IMR-90 (cell line): ENCODE data around the gene MYPN. TPM values are rescaled to one million over a fixed set of nuclear protein-coding genes. Genes with fewer than 3 reads are reported as not detected.
A peak's percentile ranks its signal among the peaks of the same experiment; 100 is the strongest.

Experiments used
- ATAC-seq: fragments of 200-7000 bp; cut with Tn5 transposase; 2 replicates; pipeline ENCODE4 v1.9.1; 2020; ENCODE audit warnings: low read depth, mild to moderate bottlenecking, moderate library complexity
- BruUV-seq: library from RNA; stranded (reverse); fragments of 400-500 nt; replicated peaks from 2 replicates; lab custom pipeline; 2021; lab: Mats Ljungman, UMichigan
- CTCF ChIA-PET: fragments of 300-600 bp; formaldehyde crosslinking; extraction: SDS; loops from one replicate; lab custom pipeline; 2021; ENCODE audit warnings: antibody characterized with exemption; lab: Yijun Ruan, JAX
- POLR2A ChIA-PET: fragments of 300-600 bp; sonication (Branson Sonifier 250); formaldehyde crosslinking; loops from one replicate; lab custom pipeline; 2022; ENCODE audit warnings: antibody characterized with exemption; ENCODE audit not compliant: unreplicated experiment; lab: Charles Lee
- DNase-seq: peaks from one replicate; pipeline ENCODE4 v3.0.0; 2013
- H2AFZ ChIP-seq: replicated peaks from 2 replicates; pipeline ENCODE3; 2013; ENCODE audit warnings: low read length, mild to moderate bottlenecking; ENCODE audit not compliant: poor library complexity
- H2AK5ac ChIP-seq: 2 replicates; pipeline ENCODE4 v1.6.1; 2013; ENCODE audit warnings: low read depth, low read length, inconsistent platforms
- H2AK9ac ChIP-seq: replicated peaks from 2 replicates; pipeline ENCODE3; 2013; ENCODE audit warnings: mild to moderate bottlenecking, low read depth, low read length, moderate library complexity; ENCODE audit not compliant: poor library complexity
- H2BK120ac ChIP-seq: 2 replicates; pipeline ENCODE4 v1.6.1; 2013; ENCODE audit warnings: low read depth, low read length, inconsistent platforms
- H2BK15ac ChIP-seq: 3 replicates; pipeline ENCODE4 v1.6.1; 2013; ENCODE audit warnings: low read depth, low read length, inconsistent platforms
- H2BK20ac ChIP-seq: 2 replicates; pipeline ENCODE4 v1.6.1; 2013; ENCODE audit warnings: low read depth, mild to moderate bottlenecking, inconsistent platforms, low read length, moderate library complexity
- H2BK5ac ChIP-seq: 2 replicates; pipeline ENCODE4 v1.6.1; 2013; ENCODE audit warnings: mild to moderate bottlenecking, low read depth, low read length, inconsistent platforms; ENCODE audit not compliant: poor library complexity, severe bottlenecking
- H3K14ac ChIP-seq: replicated peaks from 2 replicates; pipeline ENCODE4 v1.6.1; 2013; ENCODE audit warnings: low read depth, low read length, inconsistent platforms
- H3K18ac ChIP-seq: 2 replicates; pipeline ENCODE4 v1.6.1; 2013; ENCODE audit warnings: low read depth, low read length, control low read depth
- H3K23ac ChIP-seq: 2 replicates; pipeline ENCODE4 v1.6.1; 2013; ENCODE audit warnings: low read depth, low read length, inconsistent platforms
- H3K27ac ChIP-seq: 2 replicates; pipeline ENCODE4 v1.5.1; 2013; ENCODE audit warnings: mild to moderate bottlenecking, control low read depth, low read length; ENCODE audit not compliant: insufficient read depth
- H3K27me3 ChIP-seq: 2 replicates; pipeline ENCODE4 v1.6.1; 2013; ENCODE audit warnings: low read length; ENCODE audit not compliant: control insufficient read depth, insufficient read depth
- H3K36me3 ChIP-seq: 2 replicates; pipeline ENCODE4 v1.6.1; 2013; ENCODE audit warnings: low read length, mixed read lengths; ENCODE audit not compliant: control insufficient read depth, insufficient read depth
- H3K4ac ChIP-seq: 2 replicates; pipeline ENCODE4 v1.6.1; 2013; ENCODE audit warnings: low read depth, low read length, inconsistent platforms
- H3K4me1 ChIP-seq: 2 replicates; pipeline ENCODE4 v1.6.1; 2013; ENCODE audit warnings: low read length, mixed read lengths; ENCODE audit not compliant: control insufficient read depth, insufficient read depth
- H3K4me2 ChIP-seq: 2 replicates; pipeline ENCODE4 v1.6.1; 2013; ENCODE audit warnings: low read depth, mild to moderate bottlenecking, control low read depth, low read length, moderate library complexity
- H3K4me3 ChIP-seq: 2 replicates; pipeline ENCODE4 v1.5.1; 2013; ENCODE audit warnings: low read depth, mild to moderate bottlenecking, control low read depth, low read length, moderate library complexity; ENCODE audit not compliant: insufficient read depth
- H3K56ac ChIP-seq: 2 replicates; pipeline ENCODE4 v1.6.1; 2013; ENCODE audit warnings: low read length, inconsistent platforms; ENCODE audit not compliant: insufficient read depth; ENCODE audit errors: extremely low read depth
- H3K79me1 ChIP-seq, 2 experiments: 2 replicates each; pipeline ENCODE4 v1.6.1; 2013; ENCODE audit warnings: low read length in 2 of 2, inconsistent platforms in 1 of 2, low read depth in 1 of 2
- H3K9ac ChIP-seq: 2 replicates; pipeline ENCODE4 v1.6.1; 2013; ENCODE audit warnings: low read depth, low read length, control low read depth
- H3K9me1 ChIP-seq: 2 replicates; pipeline ENCODE4 v1.6.1; 2013; ENCODE audit warnings: low read length, inconsistent platforms; ENCODE audit not compliant: insufficient read depth
- H3K9me3 ChIP-seq: 2 replicates; pipeline ENCODE4 v1.6.1; 2013; ENCODE audit warnings: low read length; ENCODE audit not compliant: control insufficient read depth, insufficient read depth
- H4K20me1 ChIP-seq: 2 replicates; pipeline ENCODE4 v1.6.1; 2013; ENCODE audit warnings: low read length, inconsistent platforms; ENCODE audit not compliant: insufficient read depth
- H4K5ac ChIP-seq: 2 replicates; pipeline ENCODE4 v1.6.1; 2013; ENCODE audit warnings: mild to moderate bottlenecking, low read depth, low read length, control low read depth
- H4K8ac ChIP-seq, 2 experiments: 2 replicates each; pipeline ENCODE4 v1.6.1; 2013; ENCODE audit warnings: low read depth in 2 of 2, low read length in 2 of 2, control low read depth in 1 of 2, inconsistent platforms in 1 of 2
- H4K91ac ChIP-seq: 2 replicates; pipeline ENCODE4 v1.6.1; 2013; ENCODE audit warnings: low read depth, low read length, inconsistent platforms; ENCODE audit not compliant: insufficient read depth
- CHD1 ChIP-seq: IDR thresholded peaks from 2 replicates; pipeline ENCODE4 v1.6.1; 2012; ENCODE audit warnings: low read depth, low read length, improper control_type of control experiment
- MAFK ChIP-seq: IDR thresholded peaks from 2 replicates; pipeline ENCODE4 v1.6.1; 2012; ENCODE audit warnings: low read depth, low read length, improper control_type of control experiment
- NFE2L2 ChIP-seq: fragments of 150-350 bp; IDR thresholded peaks from 2 replicates; pipeline ENCODE4 v1.6.1; 2016; ENCODE audit warnings: low read depth, mild to moderate bottlenecking, low read length
- POLR2A ChIP-seq: IDR thresholded peaks from 2 replicates; pipeline ENCODE4 v1.6.1; 2012; ENCODE audit warnings: mild to moderate bottlenecking, low read depth, low read length
- RCOR1 ChIP-seq: IDR thresholded peaks from 2 replicates; pipeline ENCODE4 v1.6.1; 2012; ENCODE audit warnings: mild to moderate bottlenecking, low read length, improper control_type of control experiment; ENCODE audit not compliant: insufficient replicate concordance
- SMC3 ChIP-seq: fragments of 150-350 bp; IDR thresholded peaks from 2 replicates; pipeline ENCODE4 v1.6.1; 2016; ENCODE audit warnings: low read depth, mild to moderate bottlenecking, antibody characterized with exemption, low read length, moderate library complexity
- USF2 ChIP-seq: fragments of 150-350 bp; IDR thresholded peaks from 2 replicates; pipeline ENCODE4 v1.6.1; 2017; ENCODE audit warnings: mild to moderate bottlenecking, antibody characterized with exemption, low read length, low read depth
- WGBS, 2 experiments: methylation state at CpG; one replicate each; pipeline versions ENCODE4 v1.1.5 to v1.1.7; 2013; ENCODE audit warnings: missing lambda C conversion rate in 2 of 2; ENCODE audit not compliant: insufficient read length in 1 of 2; ENCODE audit errors: extremely low coverage in 2 of 2; 5-methylcytosine and 5-hydroxymethylcytosine counted together
- dilution Hi-C: fragments of 300-500 bp; cut with HindIII; formaldehyde crosslinking; loops from one replicate; pipeline ENCODE4 v1.14.3; 2018; ENCODE audit warnings: low sequenced_read_pairs; ENCODE audit not compliant: unreplicated experiment
- in situ Hi-C: fragments of 300-500 bp; cut with MboI; formaldehyde crosslinking; loops from 3 replicates; pipeline ENCODE4 v1.14.3; 2019; ENCODE audit warnings: low sequenced_read_pairs, inconsistent platforms, mixed read lengths
- intact Hi-C: fragments of 100-400 bp; cut with micrococcal nuclease; formaldehyde crosslinking; loops from 2 replicates; pipeline ENCODE4 v1.10.0; 2022
- polyA plus RNA-seq, 3 experiments: library from polyadenylated mRNA; depleted of rRNA; stranded (reverse); fragments of >200 nt; gene quantifications; 2 replicates each; pipeline ENCODE4 v1.2.3, GENCODE V29; 2012; ENCODE audit warnings: low replicate concordance in 1 of 3
- total RNA-seq: library from RNA; depleted of rRNA; stranded (reverse); fragments of >200 nt; gene quantifications from 2 replicates; pipeline ENCODE4 v1.2.3, GENCODE V29; 2012

MYPN gene
- total and polyA plus RNA-seq, 2 of the 4 experiments (the other 2 are of a cell fraction) = 7.8 to 13.1 TPM

- no peak overlapping the region for H3K4me3 ChIP-seq
- no peaks in the 10 kb centered on the region for H3K36me3 ChIP-seq
- H4K5ac ChIP-seq = no peak overlapping the region; the same call in 1 of the 2 replicates
- H3K23ac ChIP-seq = no peak overlapping the region
- peak overlapping the region; percentile 50; the same call in 1 of the 2 replicates for H3K4ac ChIP-seq
- no peak overlapping the region for H3K9ac ChIP-seq
- ATAC-seq = no peak
- in situ Hi-C loops = no loop called here
- H3K79me1 ChIP-seq = peaks cover 4 to 19% of the 10 kb centered on the region in 2 experiments; a peak in 3 of 4 replicates
- H2BK15ac ChIP-seq = no peak overlapping the region
- H4K8ac ChIP-seq = peak overlapping the region in 1 of 2 experiments; percentile 30; a peak in 1 of 4 replicates
- H4K91ac ChIP-seq = no peak overlapping the region
- POLR2A ChIA-PET = no interaction called here
- H3K9me3 ChIP-seq = no peaks in the 10 kb centered on the region
- no peak overlapping the region; the same call in 1 of the 2 replicates for H3K14ac ChIP-seq
- peak overlapping the region; percentile 60 for H2BK5ac ChIP-seq
- peaks cover 3% of the 10 kb centered on the region; the same call in 1 of the 2 replicates for H3K9me1 ChIP-seq
- intact Hi-C loops = no loop called here
- H3K56ac ChIP-seq = no peak overlapping the region
- H3K4me2 ChIP-seq = no peak overlapping the region; the same call in 1 of the 2 replicates
- WGBS, 2 experiments = no CpG with 5 or more reads among the region's 1 CpG
- H3K18ac ChIP-seq = peak overlapping the region; percentile 82; the same call in 1 of the 2 replicates
- no peak for DNase-seq
- BruUV-seq = no TSS peak
- H3K27ac ChIP-seq = peak overlapping the region; percentile 11; the same call in 1 of the 2 replicates
- CTCF ChIA-PET = interaction anchor here (0.6 kb wide), 2 partner anchors 194 to 1017 kb away, joined by 3 read pairs; no protein-coding TSS in a partner anchor
- H2BK20ac ChIP-seq = peak overlapping the region; percentile 69; the same call in 1 of the 2 replicates
- peaks cover 12% of the 10 kb centered on the region for H3K4me1 ChIP-seq
- H4K20me1 ChIP-seq = no peaks in the 10 kb centered on the region
- H2BK120ac ChIP-seq = peak overlapping the region; percentile 82
- dilution Hi-C loops = no loop called here
- no peak overlapping the region for H2AFZ ChIP-seq
- TF ChIP-seq NFE2L2 = no peak
- TF ChIP-seq POLR2A = no peak
- TF ChIP-seq USF2 = no peak
- no peak for TF ChIP-seq CHD1
- no peak for TF ChIP-seq RCOR1
- TF ChIP-seq MAFK = no peak
- no peak for TF ChIP-seq SMC3
- H3K27me3 ChIP-seq = no peaks in the 10 kb centered on the region
- H2AK5ac ChIP-seq = peak overlapping the region; percentile 68; the same call in 1 of the 2 replicates
- H2AK9ac ChIP-seq = no peak overlapping the region
Measured at GRCh38 chr10:68107651-68108050, 1.6 kb upstream of the MYPN start.
